HG03139 (cell line): ENCODE results near the gene LIMK2.
"Not testable (repeated sequence)": the region's sequence is repeated elsewhere in the genome, so short reads cannot be mapped to it uniquely, and the experiment has no call there.

Experiments
- ATAC-seq: cut with Tn5 transposase; IDR thresholded peaks from one replicate; pipeline ENCODE4 v1.9.1; 2021; ENCODE audit not compliant: unreplicated experiment

The LIMK2 gene

GRCh38 chr22:31211862-31212730 lies at the start of gene LIMK2:
LIMK2 (plus strand) TSS chr22:31212298; CDS start chr22:31212409, 111 bp downstream.
- peak; percentile 82 for ATAC-seq

GRCh38 chr22:31170971-31171370 lies 41.1 kb upstream of the LIMK2 start:
- ATAC-seq, result no peak

GRCh38 chr22:31171734-31172133 lies 40.4 kb upstream of the LIMK2 start:
- ATAC-seq, result not testable (repeated sequence)

GRCh38 chr22:31173386-31174145 lies 38.5 kb upstream of the LIMK2 start:
- ATAC-seq, result no peak

GRCh38 chr22:31176923-31177322 lies 35.2 kb upstream of the LIMK2 start:
- ATAC-seq, result no peak

- no peak for ATAC-seq
These were observed 34.5 kb upstream of the LIMK2 start for GRCh38 chr22:31177420-31178162.

GRCh38 chr22:31178859-31179258 lies 33.2 kb upstream of the LIMK2 start:
- no peak for ATAC-seq

GRCh38 chr22:31179345-31179744 lies 32.8 kb upstream of the LIMK2 start:
- ATAC-seq, result no peak

GRCh38 chr22:31184015-31184414 lies 28.1 kb upstream of the LIMK2 start:
- no peak for ATAC-seq

GRCh38 chr22:31185056-31185455 lies 27.0 kb upstream of the LIMK2 start:
- no peak for ATAC-seq

- no peak for ATAC-seq
These were observed 24.5 kb upstream of the LIMK2 start for GRCh38 chr22:31187627-31188026.

GRCh38 chr22:31192513-31192912 lies 19.6 kb upstream of the LIMK2 start:
- ATAC-seq, result no peak

GRCh38 chr22:31193092-31193491 lies 19.0 kb upstream of the LIMK2 start:
- no peak for ATAC-seq

- ATAC-seq, result not testable (repeated sequence)
These were observed 17.4 kb upstream of the LIMK2 start for GRCh38 chr22:31194681-31195080.

GRCh38 chr22:31199187-31199586 lies 12.9 kb upstream of the LIMK2 start:
- ATAC-seq, result no peak

GRCh38 chr22:31204352-31204984 lies 7.6 kb upstream of the LIMK2 start:
- not testable (repeated sequence) for ATAC-seq

GRCh38 chr22:31205059-31205458 lies 7.0 kb upstream of the LIMK2 start:
- ATAC-seq, result not testable (repeated sequence)

GRCh38 chr22:31206460-31206859 lies 5.6 kb upstream of the LIMK2 start:
- not testable (repeated sequence) for ATAC-seq

- no peak for ATAC-seq
These were observed 5.0 kb upstream of the LIMK2 start for GRCh38 chr22:31206896-31207687.
